Colon (tissue), 2 donors: ENCODE data around the gene CAST.
"Not testable (repeated sequence)": the region's sequence is repeated elsewhere in the genome, so short reads cannot be mapped to it uniquely, and the experiment has no call there.

ENCODE experiments used
- FAIRE-seq: peaks from 2 replicates; lab custom pipeline; 2012; peaks lifted over from hg19 to GRCh38; lab: Jason Lieb, UNC
- donor health status: control.
- donor health status: control.

The CAST gene, protein sequence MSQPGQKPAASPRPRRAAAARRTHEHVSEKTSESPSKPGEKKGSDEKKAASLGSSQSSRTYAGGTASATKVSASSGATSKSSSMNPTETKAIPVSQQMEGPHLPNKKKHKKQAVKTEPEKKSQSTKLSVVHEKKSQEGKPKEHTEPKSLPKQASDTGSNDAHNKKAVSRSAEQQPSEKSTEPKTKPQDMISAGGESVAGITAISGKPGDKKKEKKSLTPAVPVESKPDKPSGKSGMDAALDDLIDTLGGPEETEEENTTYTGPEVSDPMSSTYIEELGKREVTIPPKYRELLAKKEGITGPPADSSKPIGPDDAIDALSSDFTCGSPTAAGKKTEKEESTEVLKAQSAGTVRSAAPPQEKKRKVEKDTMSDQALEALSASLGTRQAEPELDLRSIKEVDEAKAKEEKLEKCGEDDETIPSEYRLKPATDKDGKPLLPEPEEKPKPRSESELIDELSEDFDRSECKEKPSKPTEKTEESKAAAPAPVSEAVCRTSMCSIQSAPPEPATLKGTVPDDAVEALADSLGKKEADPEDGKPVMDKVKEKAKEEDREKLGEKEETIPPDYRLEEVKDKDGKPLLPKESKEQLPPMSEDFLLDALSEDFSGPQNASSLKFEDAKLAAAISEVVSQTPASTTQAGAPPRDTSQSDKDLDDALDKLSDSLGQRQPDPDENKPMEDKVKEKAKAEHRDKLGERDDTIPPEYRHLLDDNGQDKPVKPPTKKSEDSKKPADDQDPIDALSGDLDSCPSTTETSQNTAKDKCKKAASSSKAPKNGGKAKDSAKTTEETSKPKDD

DNA sequence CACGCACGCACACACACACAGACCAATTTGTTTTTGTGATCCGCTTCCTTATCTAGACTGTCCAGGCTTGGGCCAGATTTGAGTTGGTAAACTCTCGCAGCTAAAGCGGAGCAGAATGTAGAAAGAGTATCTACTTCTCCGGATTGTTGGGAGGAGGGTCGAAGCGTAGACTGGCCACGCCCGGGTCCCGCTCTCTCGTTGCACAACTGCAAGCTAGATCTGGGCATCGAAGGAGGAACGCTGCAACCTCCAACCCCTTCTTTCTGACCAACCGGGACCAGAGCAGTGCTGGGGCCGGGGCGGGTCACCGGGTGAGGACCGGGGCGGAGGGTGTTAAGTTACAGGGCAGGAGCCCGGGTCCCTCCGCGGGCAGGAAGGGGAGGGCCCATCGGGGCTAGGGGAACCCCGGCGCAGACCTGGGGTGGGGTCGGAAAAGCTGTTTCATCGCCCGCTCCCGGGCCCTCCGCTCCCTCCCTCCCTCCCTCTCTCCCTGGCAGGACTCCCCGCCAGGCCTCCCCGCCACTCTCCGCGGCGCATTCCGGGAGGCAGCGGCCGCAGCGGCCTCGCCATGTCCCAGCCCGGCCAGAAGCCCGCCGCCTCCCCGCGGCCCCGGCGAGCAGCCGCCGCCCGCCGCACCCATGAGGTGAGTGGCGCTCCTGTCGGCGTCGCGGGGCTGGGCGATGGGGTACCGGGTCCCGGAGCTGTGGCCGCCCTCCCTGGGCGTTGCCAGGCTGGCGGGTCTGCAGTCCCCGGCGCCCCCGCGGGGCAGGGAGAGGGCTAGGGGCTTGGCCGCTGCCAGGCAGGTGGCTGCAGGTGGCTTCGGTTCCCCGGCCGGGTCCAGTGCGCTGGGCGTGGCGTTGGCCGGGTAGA lies at the start of gene CAST:
TSS of gene CAST (plus strand) at position 522 of the 870 bp plus-strand sequence. CDS start at position 569, 47 bp downstream.
- FAIRE-seq: no peak

GRCh38 chr5:96614110-96614691 lies 48.0 kb upstream of the CAST start:
- FAIRE-seq: no peak

GRCh38 chr5:96615223-96615622 lies 47.0 kb upstream of the CAST start:
- no peak for FAIRE-seq

DNA sequence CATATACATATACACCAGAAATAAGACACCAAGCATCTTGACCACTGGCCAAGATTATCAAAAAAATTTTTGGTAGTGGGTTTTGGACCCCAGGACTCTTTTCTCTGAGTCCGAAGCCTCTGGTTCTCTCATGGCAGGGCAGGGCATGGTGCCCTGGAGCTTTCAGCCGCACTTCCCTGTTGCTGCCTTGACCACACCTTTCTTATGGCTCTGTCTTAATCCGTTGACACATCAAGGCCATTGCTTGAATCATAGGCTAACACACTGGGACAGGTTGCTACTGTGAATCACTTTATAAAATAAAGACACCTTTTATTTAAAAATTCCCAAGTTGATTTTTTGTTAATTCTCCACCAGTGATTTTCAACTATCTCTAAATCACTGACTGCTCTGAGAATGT lies 45.4 kb upstream of the CAST start:
- no peak for FAIRE-seq

- not testable (repeated sequence) for FAIRE-seq
Measured at GRCh38 chr5:96618311-96619016, 43.7 kb upstream of the CAST start.

- no peak for FAIRE-seq
Measured at GRCh38 chr5:96619946-96620345, 42.2 kb upstream of the CAST start.

DNA sequence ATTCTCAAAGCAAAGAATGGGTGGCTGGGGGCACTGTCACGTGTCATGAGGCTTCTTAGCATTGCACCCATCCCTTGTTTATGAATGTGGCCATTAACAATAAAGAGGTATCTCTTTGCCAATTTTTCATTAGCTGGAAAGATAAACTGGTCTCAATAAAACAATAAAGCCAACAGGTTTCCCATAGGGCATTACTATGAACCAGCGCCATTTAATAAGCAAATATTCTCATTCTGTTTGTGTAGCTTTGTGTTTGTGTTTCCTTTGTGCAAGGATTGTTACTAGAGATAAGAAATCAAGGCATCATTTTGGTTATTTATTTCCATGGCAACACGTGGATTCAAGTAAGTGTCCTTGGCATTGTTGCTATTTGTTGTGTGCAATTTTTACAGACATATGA lies 37.6 kb upstream of the CAST start:
- no peak for FAIRE-seq

DNA sequence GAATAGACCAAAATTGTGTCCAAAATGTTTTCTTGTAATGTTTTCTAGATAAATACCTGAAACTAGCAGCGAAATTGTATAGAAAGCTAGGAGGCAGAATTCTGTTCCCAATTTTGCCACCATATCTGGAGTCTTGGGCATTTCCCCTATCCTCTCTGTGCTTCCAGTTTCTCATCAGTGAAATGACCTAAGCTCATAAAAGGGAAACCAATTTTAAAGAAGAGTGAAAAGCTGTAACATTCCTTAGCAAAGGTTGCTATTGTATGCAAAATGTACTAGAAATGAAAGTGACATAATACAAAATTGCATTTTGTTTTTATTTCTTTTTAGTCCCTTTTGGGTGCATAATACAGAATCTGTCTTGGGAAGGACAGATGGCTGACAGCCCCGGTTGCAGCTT lies 36.8 kb upstream of the CAST start:
- FAIRE-seq: no peak

DNA sequence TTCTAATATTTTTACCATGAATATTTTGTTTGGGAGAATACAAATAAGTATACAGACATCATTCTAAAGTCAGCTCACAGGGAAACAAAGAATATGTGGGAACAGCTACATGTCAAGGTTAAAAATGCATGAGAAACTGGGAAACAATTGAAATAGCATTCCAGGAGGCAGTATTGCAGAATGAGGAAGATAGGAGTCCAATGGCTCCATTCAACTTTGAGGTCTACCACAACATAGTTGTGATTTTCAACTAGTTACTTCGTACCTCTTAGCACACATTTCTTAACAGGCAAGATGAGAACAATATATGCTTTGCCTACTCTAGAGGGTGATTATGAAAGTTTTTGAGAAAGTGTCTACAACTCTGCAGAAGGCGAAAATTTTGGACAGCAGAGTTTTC lies 35.2 kb upstream of the CAST start:
- FAIRE-seq: no peak

DNA sequence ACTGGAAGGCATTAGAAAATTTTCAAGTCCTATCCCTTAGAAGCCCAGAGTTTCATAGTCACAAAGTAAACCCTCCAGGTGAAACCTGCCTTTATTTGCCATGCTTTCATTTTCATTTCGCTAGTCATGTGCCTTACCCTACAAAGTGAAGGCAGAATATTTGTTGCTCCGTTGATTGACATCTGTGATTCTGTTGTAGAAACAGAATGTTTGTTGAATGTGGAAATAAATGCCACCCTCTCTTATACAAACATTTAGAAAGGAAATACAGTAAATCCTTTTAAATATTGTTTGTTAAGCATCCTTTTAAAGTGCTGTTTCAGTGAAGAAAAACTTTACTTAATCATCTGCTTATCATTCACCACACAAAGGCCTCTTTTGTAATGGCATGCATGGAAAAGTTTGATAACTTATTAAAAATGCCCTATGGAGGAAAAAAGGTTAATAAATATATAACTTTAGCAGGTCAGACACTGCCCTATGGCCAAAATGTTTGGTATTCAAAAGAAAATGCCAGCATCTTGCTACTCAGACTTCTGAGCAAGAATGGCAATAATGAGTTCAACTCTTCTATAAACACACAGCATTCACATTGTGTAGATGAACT lies 34.3 kb upstream of the CAST start:
- no peak for FAIRE-seq

GRCh38 chr5:96628406-96628805 lies 33.8 kb upstream of the CAST start:
- no peak for FAIRE-seq

DNA sequence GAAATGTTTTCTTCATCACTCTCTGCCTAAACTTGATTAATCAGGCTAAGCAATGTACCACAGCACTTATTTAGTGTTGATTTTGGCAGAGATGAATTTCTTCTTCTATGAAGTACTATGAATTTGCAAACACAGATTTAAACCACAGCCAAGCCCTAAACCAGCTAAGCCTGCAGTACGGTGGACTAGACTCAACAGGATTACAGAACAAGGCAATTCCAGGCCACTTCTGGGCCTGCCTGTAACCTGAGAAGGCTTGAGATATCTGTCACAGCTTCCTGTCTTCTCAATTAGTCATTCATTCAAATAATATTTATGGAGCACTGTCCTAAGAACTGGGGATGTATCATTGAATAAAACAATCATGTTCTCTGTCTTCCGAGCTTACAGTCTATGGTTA lies 32.4 kb upstream of the CAST start:
- FAIRE-seq: no peak

GRCh38 chr5:96633820-96634219 lies 28.4 kb upstream of the CAST start:
- FAIRE-seq: no peak

- no peak for FAIRE-seq
Measured at GRCh38 chr5:96634881-96635280, 27.3 kb upstream of the CAST start.

DNA sequence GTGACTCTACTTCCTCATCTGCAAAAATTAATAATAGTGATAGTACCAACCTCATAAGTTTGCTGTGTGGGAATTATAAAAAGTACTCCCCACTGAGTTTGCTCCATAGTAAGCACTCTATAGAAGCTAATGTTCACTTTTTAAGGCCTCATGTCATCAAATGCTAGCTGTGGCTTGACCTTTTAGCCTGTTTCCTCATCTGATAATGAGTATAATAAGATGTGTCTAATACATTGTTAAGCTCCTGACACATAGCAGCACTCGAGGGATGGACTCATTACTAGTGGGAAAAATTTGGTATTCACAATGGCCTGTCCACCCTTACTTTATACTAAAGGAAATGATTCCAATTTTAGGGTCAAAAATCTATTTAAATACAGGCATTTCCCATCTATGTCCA lies 26.1 kb upstream of the CAST start:
- FAIRE-seq: no peak

- no peak for FAIRE-seq
Measured at GRCh38 chr5:96636594-96636993, 25.6 kb upstream of the CAST start.

DNA sequence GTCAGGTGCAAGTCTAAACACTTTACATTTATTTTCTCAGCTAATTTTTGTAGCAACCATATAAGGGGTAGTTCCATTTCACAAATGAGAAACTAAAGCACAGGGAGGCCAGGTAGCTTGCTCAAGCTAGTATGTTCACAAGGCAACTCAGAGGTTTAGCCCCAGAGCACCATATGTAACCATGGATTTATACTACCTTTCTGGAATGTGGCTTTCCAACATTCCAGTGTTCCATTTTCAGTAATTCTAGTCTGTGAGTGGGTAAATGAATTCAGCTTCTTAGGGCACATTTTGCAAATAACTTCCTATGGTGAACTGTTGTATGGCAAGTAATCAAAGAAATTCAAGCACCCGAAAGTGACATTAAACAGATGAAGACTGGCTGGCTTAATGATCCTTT lies 25.0 kb upstream of the CAST start:
- FAIRE-seq: no peak

GRCh38 chr5:96638561-96638960 lies 23.6 kb upstream of the CAST start:
- no peak for FAIRE-seq

GRCh38 chr5:96640696-96641095 lies 21.5 kb upstream of the CAST start:
- no peak for FAIRE-seq

- FAIRE-seq: no peak
Measured at GRCh38 chr5:96641368-96642280, 20.6 kb upstream of the CAST start.
